HepG2 (cell line): ENCODE results near the gene MXD3. TPM values are rescaled to one million over a fixed set of nuclear protein-coding genes. Genes with fewer than 3 reads are reported as not detected.

Source experiments
- ATF3 ChIP-seq: sonication (generic); formaldehyde crosslinking; IDR thresholded peaks from 2 replicates; pipeline ENCODE4 v1.4.0; 2020; ENCODE audit warnings: missing genetic modification reagents
- FOXJ3 ChIP-seq: sonication (generic); formaldehyde crosslinking; IDR thresholded peaks from 2 replicates; pipeline ENCODE4 v1.4.0; 2020; ENCODE audit warnings: missing genetic modification reagents, mild to moderate bottlenecking, borderline replicate concordance
- KLF6 ChIP-seq: IDR thresholded peaks from 2 replicates; pipeline ENCODE4 v1.8.0; 2016; ENCODE audit warnings: missing biosample characterization, missing genetic modification reagents
- MAZ ChIP-seq, 2 experiments: sonication (generic) in 1 of 2; formaldehyde crosslinking in 1 of 2; IDR thresholded peaks; 2 replicates each; pipeline versions ENCODE4 v1.5.0 to v1.6.1; 2012 to 2020; ENCODE audit warnings: low read depth in 2 of 2, mild to moderate bottlenecking in 2 of 2, borderline replicate concordance in 1 of 2, improper control_type of control experiment in 1 of 2, low read length in 1 of 2, missing genetic modification reagents in 1 of 2, moderate library complexity in 1 of 2
- MLXIP ChIP-seq: sonication (generic); formaldehyde crosslinking; IDR thresholded peaks from 2 replicates; pipeline ENCODE4 v1.9.0; 2021; ENCODE audit warnings: missing genetic modification reagents, borderline replicate concordance
- RBM39 ChIP-seq: fragments of 200-400 bp; formaldehyde crosslinking; IDR thresholded peaks from one replicate; pipeline ENCODE4 v1.6.1; 2018; ENCODE audit warnings: antibody characterized with exemption, mild to moderate bottlenecking, low read depth, low read length; ENCODE audit not compliant: poor library complexity, severe bottlenecking
- THAP7 ChIP-seq: sonication (generic); formaldehyde crosslinking; IDR thresholded peaks from 2 replicates; pipeline ENCODE4 v1.8.1; 2023; ENCODE audit warnings: mild to moderate bottlenecking, missing genetic modification reagents
- TSC22D2 ChIP-seq: sonication (generic); formaldehyde crosslinking; IDR thresholded peaks from 2 replicates; pipeline ENCODE4 v1.5.1; 2020; ENCODE audit warnings: missing genetic modification reagents, mild to moderate bottlenecking, borderline replicate concordance
- ZBTB34 ChIP-seq: sonication (generic); formaldehyde crosslinking; IDR thresholded peaks from 2 replicates; pipeline ENCODE4 v1.8.0; 2022; ENCODE audit warnings: mild to moderate bottlenecking, missing genetic modification reagents
- ZNF326 ChIP-seq: sonication (generic); formaldehyde crosslinking; IDR thresholded peaks from 2 replicates; pipeline ENCODE4 v1.4.0; 2020; ENCODE audit warnings: missing genetic modification reagents, borderline replicate concordance
- ZNF780A ChIP-seq: sonication (generic); formaldehyde crosslinking; IDR thresholded peaks from 2 replicates; pipeline ENCODE4 v1.8.0; 2022; ENCODE audit warnings: mild to moderate bottlenecking, missing genetic modification reagents, moderate library complexity
- polyA plus RNA-seq, 8 experiments: library from polyadenylated mRNA; depleted of rRNA in 3 of 8; stranded (reverse) in 7 of 8; unstranded in 1 of 8; fragments of >200 nt; fragmentation: Illumina TruSeq in 4 of 8; extraction: Trizol in 4 of 8; gene quantifications; 2 replicates each; pipeline versions ENCODE4 v1.2.1 to v1.2.3, GENCODE V29; 2011 to 2016; ENCODE audit warnings: low read depth in 4 of 8, missing spikeins in 1 of 8, mixed read lengths in 1 of 8; ENCODE audit not compliant: insufficient read depth in 1 of 8
- total RNA-seq, 5 experiments: library from RNA; depleted of rRNA; stranded (reverse); fragments of >200 nt; fragmentation: Illumina TruSeq; extraction: Trizol; gene quantifications; 2 replicates each; pipeline ENCODE4 v1.2.3, GENCODE V29; 2016; ENCODE audit warnings: low read depth in 1 of 5

Gene MXD3
- total and polyA plus RNA-seq, 2 of the 13 experiments (the other 11 are each of a cell fraction or from before 2014, with no cell fraction given) = 10.5 to 12.8 TPM

GRCh38 chr5:177309351-177310191 lies 2.1 kb downstream of the MXD3 start (continued):
- TF ChIP-seq MAZ (IDR thresholded peaks at IDR 0.05; ENCODE audit: borderline replicate concordance, low read depth, low read length) = no peak
- peak; percentile 49; the same call in 1 of the 2 replicates for TF ChIP-seq MAZ (CRISPR knock-in tag; IDR thresholded peaks at IDR 0.05; ENCODE audit: low read depth)
- TF ChIP-seq RBM39 = no peak
- TF ChIP-seq TSC22D2 = no peak
- no peak for TF ChIP-seq ZNF780A
- no peak; the same call in 1 of the 2 replicates for TF ChIP-seq THAP7 (CRISPR knock-in tag)
- no peak for TF ChIP-seq KLF6
- no peak for TF ChIP-seq ATF3 (CRISPR knock-in tag)
- no peak for TF ChIP-seq ZBTB34 (CRISPR knock-in tag)
- TF ChIP-seq FOXJ3 (CRISPR knock-in tag) = no peak
- no peak for TF ChIP-seq MLXIP (CRISPR knock-in tag)
- TF ChIP-seq ZNF326 (CRISPR knock-in tag) = no peak
